GM12801 (cell line): Measurements from ENCODE around the gene RAD51C.

Experiments
- CTCF ChIP-seq: IDR thresholded peaks from one replicate; pipeline ENCODE4 v1.5.1; 2011; ENCODE audit warnings: control low read depth; ENCODE audit not compliant: insufficient read length; ENCODE audit errors: extremely low read depth

The RAD51C gene

GRCh38 chr17:58703916-58704286, 11.5 kb downstream of the RAD51C start:
- TF ChIP-seq CTCF, result no peak

GRCh38 chr17:58706351-58707140, 14.1 kb downstream of the RAD51C start:
- TF ChIP-seq CTCF, result no peak

GRCh38 chr17:58710948-58711552, 18.6 kb downstream of the RAD51C start:
- no peak for TF ChIP-seq CTCF

GRCh38 chr17:58722274-58722673, 29.9 kb downstream of the RAD51C start:
- no peak for TF ChIP-seq CTCF

GRCh38 chr17:58722696-58723095, 30.3 kb downstream of the RAD51C start:
- TF ChIP-seq CTCF, result no peak

GRCh38 chr17:58728798-58729197, 36.4 kb downstream of the RAD51C start:
- TF ChIP-seq CTCF, result no peak

GRCh38 chr17:58730937-58731336, 38.5 kb downstream of the RAD51C start:
- TF ChIP-seq CTCF, result no peak
